NCI-H1694 treated with DMSO at 0.1 percent for 48 hours (cell line): Measurements from ENCODE around the gene MAD1L1.
"Not testable (repeated sequence)": the region's sequence is repeated elsewhere in the genome, so short reads cannot be mapped to it uniquely, and the experiment has no call there.

Source experiments
- DNase-seq: peaks from one replicate; lab custom pipeline; 2025; lab: John Stamatoyannopoulos, UW

MAD1L1 gene

GRCh38 chr7:1831933-1832535 is 400.7 kb downstream of the MAD1L1 start:
- not testable (repeated sequence) for DNase-seq

- not testable (repeated sequence) for DNase-seq
These were observed 401.3 kb downstream of the MAD1L1 start for GRCh38 chr7:1831471-1831870.

- DNase-seq = not testable (repeated sequence)
These were observed 403.1 kb downstream of the MAD1L1 start for GRCh38 chr7:1829668-1830067.

- DNase-seq = no peak
These were observed 403.6 kb downstream of the MAD1L1 start for GRCh38 chr7:1829111-1829510.

GRCh38 chr7:1828170-1828569 is 404.6 kb downstream of the MAD1L1 start:
- not testable (repeated sequence) for DNase-seq

GRCh38 chr7:1827521-1827981 is 405.2 kb downstream of the MAD1L1 start:
- not testable (repeated sequence) for DNase-seq

- DNase-seq = not testable (repeated sequence)
These were observed 405.8 kb downstream of the MAD1L1 start for GRCh38 chr7:1826931-1827330.

- DNase-seq = no peak
These were observed 406.6 kb downstream of the MAD1L1 start for GRCh38 chr7:1825897-1826741.

GRCh38 chr7:1825647-1825896 is 407.2 kb downstream of the MAD1L1 start:
- not testable (repeated sequence) for DNase-seq

- not testable (repeated sequence) for DNase-seq
These were observed 407.7 kb downstream of the MAD1L1 start for GRCh38 chr7:1824882-1825646.

- DNase-seq = not testable (repeated sequence)
These were observed 408.4 kb downstream of the MAD1L1 start for GRCh38 chr7:1824151-1824881.

GRCh38 chr7:1823376-1824150 is 409.2 kb downstream of the MAD1L1 start:
- DNase-seq = no peak

- no peak for DNase-seq
These were observed 413.4 kb downstream of the MAD1L1 start for GRCh38 chr7:1819259-1819841.

GRCh38 chr7:1818575-1819258 is 414.0 kb downstream of the MAD1L1 start:
- DNase-seq = no peak

- no peak for DNase-seq
These were observed 415.6 kb downstream of the MAD1L1 start for GRCh38 chr7:1817061-1817712.

GRCh38 chr7:1816451-1816850 is 416.3 kb downstream of the MAD1L1 start:
- not testable (repeated sequence) for DNase-seq

- peak; percentile 50 for DNase-seq
These were observed 417.0 kb downstream of the MAD1L1 start for GRCh38 chr7:1815551-1816281.

- peak; percentile 75 for DNase-seq
These were observed 417.7 kb downstream of the MAD1L1 start for GRCh38 chr7:1815051-1815481.
